HG03097 (cell line): Measurements from ENCODE around the gene PLPP6.
"Not testable (repeated sequence)": the region's sequence is repeated elsewhere in the genome, so short reads cannot be mapped to it uniquely, and the experiment has no call there.

Source experiments
- ATAC-seq: cut with Tn5 transposase; IDR thresholded peaks from one replicate; pipeline ENCODE4 v1.9.1; 2021; ENCODE audit not compliant: unreplicated experiment, low FRiP score

Gene PLPP6

DNA sequence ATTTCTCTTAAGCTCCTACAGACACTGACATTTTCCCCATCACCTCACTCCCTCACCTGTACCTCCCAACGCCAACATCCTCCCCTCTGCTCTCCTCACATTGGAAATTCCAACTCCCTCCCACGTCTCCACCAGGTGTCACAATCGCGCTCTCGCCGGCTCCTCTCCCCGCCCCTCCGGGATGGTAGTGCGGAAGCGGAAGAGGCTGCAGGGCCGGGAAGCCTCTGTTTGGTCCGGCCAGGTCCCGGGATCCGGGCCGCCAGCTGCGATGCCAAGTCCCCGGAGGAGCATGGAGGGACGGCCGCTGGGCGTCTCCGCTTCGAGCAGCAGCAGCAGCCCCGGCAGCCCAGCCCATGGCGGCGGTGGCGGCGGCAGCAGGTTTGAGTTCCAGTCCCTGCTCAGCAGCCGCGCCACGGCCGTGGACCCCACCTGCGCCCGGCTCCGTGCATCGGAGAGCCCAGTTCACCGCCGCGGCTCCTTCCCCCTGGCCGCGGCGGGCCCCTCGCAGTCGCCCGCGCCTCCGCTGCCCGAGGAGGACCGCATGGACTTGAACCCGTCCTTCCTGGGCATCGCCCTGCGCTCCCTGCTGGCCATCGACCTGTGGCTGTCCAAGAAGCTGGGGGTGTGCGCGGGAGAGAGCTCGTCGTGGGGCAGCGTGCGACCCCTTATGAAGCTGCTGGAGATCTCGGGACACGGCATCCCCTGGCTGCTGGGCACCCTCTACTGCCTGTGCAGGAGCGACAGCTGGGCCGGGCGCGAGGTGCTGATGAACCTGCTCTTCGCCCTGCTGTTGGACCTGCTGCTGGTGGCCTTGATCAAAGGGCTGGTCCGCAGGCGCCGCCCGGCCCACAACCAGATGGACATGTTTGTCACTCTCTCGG lies at the start of gene PLPP6:
Gene PLPP6, plus strand, starts transcription at position 187 of the 881 bp plus-strand sequence. Its CDS starts 82 bp downstream, at position 269.
- ATAC-seq: peak; percentile 85

- ATAC-seq: no peak
These were observed 47.5 kb upstream of the PLPP6 start for GRCh38 chr9:4614627-4615026.

DNA sequence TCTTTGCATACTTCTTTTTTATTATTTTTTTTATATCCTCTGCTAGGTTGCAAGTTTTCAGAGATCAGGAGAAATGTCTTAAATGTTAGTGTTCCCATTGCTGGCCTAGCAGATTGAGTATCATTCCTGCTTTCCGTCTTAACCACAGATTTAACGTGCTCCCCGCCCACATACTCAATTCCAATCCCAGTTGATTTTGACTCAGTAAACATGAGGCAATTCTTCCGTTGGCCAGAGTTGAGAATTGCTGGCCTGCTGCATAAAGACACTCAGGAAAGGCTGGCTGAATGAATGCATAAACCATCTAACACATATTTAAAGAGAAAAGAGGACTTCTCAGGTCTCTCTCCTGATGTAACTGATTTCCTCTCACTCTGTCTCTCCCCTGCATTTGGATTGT lies 46.8 kb upstream of the PLPP6 start:
- no peak for ATAC-seq

DNA sequence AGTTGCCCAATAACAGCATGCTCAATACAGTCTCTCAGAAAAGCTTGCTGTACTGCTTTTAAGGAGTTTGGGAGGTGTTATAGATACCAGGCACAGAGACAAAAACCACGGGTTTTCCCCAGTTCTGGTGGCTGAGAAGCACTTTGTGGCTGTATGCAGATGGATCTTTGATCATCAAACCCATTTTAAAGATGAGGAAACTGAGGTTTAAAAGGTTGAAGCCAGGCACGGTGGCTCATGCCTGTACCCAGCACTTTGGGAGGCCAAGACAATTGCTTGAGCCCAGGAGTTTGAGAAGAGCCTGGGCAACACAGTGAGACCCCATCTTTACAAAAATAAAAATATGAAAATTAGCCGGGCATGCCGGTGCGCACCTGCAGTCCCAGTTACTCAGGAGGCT lies 46.3 kb upstream of the PLPP6 start:
- no peak for ATAC-seq

- no peak for ATAC-seq
These were observed 44.3 kb upstream of the PLPP6 start for GRCh38 chr9:4617752-4618151.

DNA sequence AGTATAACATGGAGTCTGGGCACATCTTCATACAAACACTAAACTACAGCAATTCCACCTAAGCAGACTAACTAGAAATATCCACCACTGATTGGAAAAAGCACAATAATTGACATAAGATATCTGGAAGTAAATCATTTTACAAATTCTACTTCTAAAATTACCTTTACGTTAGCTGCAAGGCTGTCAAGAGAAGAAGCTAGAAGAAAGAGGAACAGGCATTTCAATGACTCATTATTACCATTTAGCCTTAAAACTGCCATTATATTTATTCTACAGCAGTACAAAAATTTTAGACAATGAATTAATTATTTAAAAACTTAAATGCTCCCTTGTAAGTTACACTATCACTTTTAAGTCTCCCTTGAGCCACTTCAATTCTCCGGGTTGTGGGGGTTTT lies 43.4 kb upstream of the PLPP6 start:
- ATAC-seq: no peak

GRCh38 chr9:4620057-4620765 lies 41.9 kb upstream of the PLPP6 start:
- ATAC-seq: no peak

GRCh38 chr9:4620881-4621555 lies 41.1 kb upstream of the PLPP6 start:
- no peak for ATAC-seq

- ATAC-seq: no peak
These were observed 40.1 kb upstream of the PLPP6 start for GRCh38 chr9:4622016-4622415.

DNA sequence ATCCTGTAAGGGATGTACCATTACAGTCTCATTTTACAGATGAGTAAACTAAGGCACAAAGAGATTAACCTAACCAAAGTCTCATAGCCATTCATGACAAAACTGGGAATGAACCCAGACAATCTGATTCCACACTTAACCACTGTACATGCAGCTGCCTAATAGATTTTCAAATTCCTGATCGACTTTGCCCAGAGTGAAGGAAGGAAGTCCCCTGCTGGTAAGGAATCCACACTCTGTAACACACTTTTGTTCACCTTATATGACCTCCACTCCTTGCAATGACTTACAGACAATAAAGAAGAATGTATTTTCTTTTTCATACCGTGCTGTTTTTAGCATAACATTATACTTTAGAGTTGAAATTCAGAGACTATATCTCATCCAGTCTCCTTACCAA lies 31.3 kb upstream of the PLPP6 start:
- ATAC-seq: no peak

GRCh38 chr9:4638968-4639367 lies 23.1 kb upstream of the PLPP6 start:
- ATAC-seq: no peak

DNA sequence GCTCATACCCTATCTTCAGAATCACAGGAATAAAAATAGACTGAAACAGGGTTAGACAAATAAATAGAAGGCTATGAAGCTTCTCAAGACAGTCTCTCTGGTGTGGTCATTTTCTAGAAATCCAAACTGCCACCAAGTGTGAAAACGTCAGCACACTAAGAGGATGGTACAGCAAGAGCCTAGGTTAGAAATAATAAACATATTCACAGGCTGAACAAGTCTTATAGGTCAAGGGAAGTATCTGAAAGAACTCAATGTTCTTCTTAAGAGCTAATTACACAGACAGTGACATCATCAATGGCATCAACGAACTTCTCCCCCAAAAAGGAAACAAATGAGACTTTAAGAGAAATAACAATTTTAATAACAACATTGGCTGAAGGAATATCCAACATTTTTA lies 22.7 kb upstream of the PLPP6 start:
- ATAC-seq: no peak

DNA sequence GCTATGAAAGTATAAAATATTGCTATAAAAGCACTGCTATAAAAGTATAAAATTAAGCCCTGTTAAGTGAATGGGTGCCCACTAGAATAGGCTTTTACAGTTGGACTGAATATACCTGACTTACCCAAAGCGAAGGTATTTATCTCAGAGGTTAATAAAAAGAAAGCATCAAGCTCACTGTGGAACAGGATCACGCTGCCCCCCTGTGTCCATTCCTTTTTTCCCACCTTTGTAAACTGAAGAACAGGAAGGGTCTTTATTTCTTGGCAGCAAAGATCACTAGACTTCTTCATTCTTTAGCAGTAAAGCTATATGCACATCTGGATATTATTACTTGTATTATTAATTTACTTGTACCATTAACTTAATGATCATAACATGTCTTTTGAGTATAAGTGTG lies 22.1 kb upstream of the PLPP6 start:
- ATAC-seq: no peak

DNA sequence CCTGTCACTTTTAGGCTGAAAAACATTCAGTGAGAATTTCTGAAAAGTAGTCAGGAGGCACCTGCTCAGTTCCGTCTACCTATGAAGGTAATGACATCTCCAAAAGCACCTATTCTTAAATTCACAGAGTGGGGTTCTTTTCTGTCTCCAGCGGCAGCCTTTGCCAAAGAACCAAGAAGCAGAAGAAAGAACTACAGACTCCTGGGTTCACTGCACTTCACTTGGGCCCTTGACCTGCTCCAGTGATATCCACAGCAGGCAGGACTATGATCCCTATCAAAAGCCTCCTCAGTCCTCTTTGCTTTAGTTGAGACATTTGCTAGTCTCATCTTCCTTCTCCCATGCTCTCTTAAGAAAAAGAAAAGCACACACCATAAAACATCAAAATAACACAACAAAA lies 19.7 kb upstream of the PLPP6 start:
- ATAC-seq: no peak

- ATAC-seq: no peak
These were observed 8.0 kb upstream of the PLPP6 start for GRCh38 chr9:4654084-4654483.

GRCh38 chr9:4654538-4654937 lies 7.6 kb upstream of the PLPP6 start:
- no peak for ATAC-seq

DNA sequence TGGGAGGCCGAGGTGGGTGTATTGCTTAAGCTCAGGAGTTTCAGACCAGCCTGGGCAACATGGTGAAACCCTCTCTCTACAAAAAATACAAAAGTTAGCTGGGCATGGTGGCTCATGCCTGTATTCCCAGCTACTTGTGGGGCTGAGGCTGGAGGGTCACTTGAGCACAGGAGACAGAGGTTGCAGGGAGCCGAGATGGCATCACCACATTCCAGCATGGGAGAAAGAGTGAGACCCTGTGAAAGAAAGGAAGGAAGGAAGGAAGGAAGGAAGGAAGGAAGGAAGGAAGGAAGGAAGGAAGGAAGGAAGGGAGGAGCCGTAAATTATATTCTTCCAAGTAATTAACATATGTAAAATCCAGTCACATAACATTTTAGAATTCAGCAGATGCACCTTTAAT lies 5.9 kb upstream of the PLPP6 start:
- ATAC-seq: not testable (repeated sequence)

DNA sequence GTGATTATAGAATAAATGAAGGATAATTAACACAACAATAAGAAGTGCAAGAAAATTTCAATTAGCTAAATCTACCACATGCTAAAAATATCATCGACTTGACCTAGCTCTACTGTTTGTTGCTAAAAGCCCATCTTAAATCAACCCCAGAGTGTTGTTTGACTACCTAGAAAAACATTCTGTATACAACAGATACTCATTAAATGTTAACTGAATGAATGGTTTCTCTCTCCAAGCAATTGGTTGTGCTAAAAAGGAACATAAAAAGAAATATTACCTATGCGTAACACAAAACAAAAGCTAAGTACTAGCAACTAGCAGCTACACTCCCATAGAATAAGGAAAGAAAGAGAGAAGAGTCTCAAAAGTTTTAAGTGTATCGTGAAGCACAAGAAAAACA lies 5.5 kb upstream of the PLPP6 start:
- ATAC-seq: no peak

GRCh38 chr9:4657426-4658159 lies 4.5 kb upstream of the PLPP6 start:
- no peak for ATAC-seq

- not testable (repeated sequence) for ATAC-seq
These were observed 1.4 kb upstream of the PLPP6 start for GRCh38 chr9:4660665-4661064.

DNA sequence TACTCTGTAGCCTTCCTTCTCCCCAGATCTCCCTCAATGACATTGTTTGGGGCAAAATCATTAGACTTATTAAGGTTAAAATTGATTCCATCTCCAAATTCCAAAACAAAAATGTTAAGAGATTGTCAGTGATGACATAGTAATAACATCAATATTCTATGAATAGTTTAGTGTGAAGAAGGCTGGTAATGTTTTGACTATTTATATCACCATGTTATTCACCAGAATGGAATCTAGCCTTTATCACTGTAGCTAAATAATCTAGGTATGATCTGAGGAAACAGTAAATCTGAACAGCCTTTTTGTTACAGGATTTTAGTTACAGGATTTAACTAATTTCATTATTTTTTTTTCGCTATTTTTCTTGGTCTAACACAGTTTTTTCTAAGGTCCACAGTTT lies 929 bp upstream of the PLPP6 start:
- no peak for ATAC-seq
